IPS DF 19.7 (cell line): ENCODE measurements around the gene LCK.

ENCODE experiments used
- DNase-seq: peaks from one replicate; pipeline ENCODE4 v3.0.0-alpha.2; 2013; ENCODE audit warnings: low read depth, low spot score

LCK gene

DNA sequence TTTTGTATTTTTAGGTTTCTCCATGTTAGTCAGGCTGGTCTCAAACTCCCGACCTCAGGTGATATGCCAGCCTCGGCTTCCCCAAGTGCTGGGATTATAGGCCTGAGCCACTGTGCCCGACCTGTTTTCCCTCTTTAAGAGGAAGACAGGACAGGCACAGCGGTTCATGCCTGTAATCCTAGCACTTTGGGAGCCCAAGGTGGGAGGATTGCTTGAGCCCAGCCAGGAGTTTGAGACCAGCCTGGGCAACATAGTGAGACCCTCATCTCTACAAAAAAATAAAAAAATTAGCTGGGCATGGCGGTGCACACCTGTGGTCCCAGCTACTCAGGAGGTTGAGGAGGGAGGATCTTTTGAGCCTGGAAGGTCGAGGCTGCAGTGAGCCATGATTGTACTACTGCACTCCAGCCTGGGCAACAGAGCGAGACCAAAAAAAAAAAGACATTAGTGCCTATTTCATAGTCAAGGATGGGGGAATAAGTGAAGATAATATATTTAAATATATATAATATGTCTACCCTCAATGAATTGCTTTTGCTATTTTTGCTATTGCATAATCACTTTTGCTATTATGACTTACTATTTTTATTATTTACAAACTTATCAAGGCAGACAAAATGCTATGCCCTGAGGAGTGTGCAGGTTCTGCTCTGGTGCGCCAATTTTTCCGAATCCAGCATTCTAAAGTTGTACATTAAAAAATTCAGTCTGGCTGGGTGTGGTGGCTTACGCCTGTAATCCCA lies 67.2 kb downstream of the LCK start:
- DNase-seq, result no peak

DNA sequence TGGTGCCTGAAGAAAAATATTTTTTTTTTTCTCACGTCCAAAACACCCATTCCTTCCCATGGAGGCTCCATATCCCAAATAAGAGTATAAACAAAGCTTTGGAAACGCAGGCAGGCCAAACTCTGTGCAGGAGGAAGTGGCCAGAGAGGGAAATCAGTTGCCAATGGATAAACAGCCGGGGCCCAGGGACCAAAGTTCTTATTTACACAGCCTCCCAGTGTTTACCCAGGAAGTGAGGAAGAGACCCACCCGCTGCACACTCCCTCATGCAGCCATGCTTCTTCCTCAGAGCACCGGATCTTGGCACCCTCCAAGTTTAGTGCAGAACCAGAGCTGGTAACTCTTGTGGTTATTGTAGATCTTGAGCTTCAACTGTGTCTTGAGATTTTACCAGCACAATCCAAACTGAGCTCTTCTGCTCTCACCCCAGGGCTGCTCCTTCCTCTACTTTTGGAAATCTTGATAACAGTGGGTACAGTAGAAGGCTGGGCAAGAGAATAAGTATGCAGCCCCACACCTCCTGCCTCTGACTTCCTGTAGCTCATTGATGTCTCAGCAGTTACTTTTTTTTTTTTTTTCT lies 70.7 kb downstream of the LCK start:
- DNase-seq, result no peak

- no peak for DNase-seq
These were observed 76.1 kb downstream of the LCK start for GRCh38 chr1:32327204-32327603.

- no peak for DNase-seq
These were observed 78.9 kb downstream of the LCK start for GRCh38 chr1:32329931-32330466.

- no peak for DNase-seq
These were observed 79.6 kb downstream of the LCK start for GRCh38 chr1:32330558-32331151.

GRCh38 chr1:32331549-32331948 lies 80.5 kb downstream of the LCK start:
- DNase-seq, result no peak

DNA sequence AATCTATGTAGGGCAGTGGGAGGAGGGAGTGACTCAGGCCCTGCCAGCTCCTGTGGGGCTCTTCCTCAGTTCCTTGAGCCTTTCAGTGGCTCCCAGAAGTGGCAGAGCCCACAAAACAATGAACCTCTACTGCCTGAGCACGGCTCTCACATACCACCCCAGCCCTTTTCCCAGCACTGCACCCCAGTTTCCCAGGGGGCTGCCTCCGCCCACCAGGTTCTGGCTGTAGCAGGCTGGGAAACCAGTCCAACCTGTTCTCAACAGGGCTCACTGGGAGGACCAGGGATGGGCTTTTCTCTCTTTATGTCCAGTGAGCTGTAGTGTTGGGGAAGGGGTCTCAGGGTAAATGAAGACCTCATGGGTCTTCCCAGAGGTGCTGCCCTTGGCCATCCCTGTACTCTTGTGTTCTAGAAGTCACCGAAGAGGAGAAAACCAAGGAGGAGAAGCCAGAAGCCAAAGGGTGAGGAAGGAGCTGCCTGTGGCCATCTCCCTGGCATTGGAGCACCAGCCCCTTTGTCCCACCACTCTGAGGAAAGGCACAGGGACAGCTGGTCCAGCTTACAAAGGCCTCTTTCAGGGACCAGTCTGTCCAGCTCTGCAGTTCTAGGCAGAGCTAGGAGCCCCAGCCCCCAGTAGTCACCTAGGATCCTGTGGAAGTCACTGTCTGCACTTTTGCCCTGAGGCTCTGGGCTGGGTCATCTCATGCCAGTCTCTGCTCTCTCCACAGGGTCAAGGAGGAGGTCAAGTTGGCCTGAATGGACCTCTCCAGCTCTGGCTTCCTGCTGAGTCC lies 81.4 kb downstream of the LCK start:
- DNase-seq, result no peak

DNA sequence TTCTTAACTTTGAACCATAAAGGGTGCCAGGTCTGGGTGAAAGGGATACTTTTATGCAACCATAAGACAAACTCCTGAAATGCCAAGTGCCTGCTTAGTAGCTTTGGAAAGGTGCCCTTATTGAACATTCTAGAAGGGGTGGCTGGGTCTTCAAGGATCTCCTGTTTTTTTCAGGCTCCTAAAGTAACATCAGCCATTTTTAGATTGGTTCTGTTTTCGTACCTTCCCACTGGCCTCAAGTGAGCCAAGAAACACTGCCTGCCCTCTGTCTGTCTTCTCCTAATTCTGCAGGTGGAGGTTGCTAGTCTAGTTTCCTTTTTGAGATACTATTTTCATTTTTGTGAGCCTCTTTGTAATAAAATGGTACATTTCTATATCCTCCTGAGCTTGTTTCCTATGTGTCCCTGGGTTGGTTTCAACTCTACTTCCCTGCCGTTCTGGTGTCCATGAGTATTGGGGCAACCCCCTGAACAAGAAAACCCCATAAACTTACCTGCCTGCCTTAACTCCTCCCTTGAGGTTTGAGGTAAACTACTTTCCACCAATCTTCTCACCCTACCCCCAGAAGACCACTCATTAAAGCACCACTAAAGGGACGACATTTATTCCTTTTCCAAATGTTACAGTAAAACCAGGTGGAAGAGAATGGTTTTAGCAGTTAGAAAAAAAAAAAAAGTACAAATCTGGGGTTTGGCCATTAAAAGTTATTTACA lies 82.3 kb downstream of the LCK start:
- DNase-seq, result no peak

- DNase-seq, result no peak
These were observed 83.3 kb downstream of the LCK start for GRCh38 chr1:32334274-32334861.

GRCh38 chr1:32334864-32335534 lies 83.9 kb downstream of the LCK start:
- no peak for DNase-seq

- DNase-seq, result no peak
These were observed 84.4 kb downstream of the LCK start for GRCh38 chr1:32335535-32335789.
